Heart left ventricle (tissue), 13 donors: Measurements from ENCODE around the gene CERCAM.

Source experiments
- POLR2A ChIP-seq, 2 donors: fragments of 450-650 bp; IDR thresholded peaks; one replicate each; pipeline ENCODE4 v1.6.1; 2017; ENCODE audit warnings: antibody characterized with exemption in 2 of 2, mild to moderate bottlenecking in 2 of 2, moderate library complexity in 2 of 2
- TF ChIP-seq, protein P1 (sequence below), 12 donors: fragments of 200-600 bp; sonication (generic) in 4 of 12; IDR thresholded peaks; one replicate each; pipeline versions ENCODE4 v1.5.0 to v1.8.0; 2018 to 2022; ENCODE audit warnings: antibody characterized with exemption in 12 of 12, mild to moderate bottlenecking in 5 of 12
- donor health status: ischemic (EF 13 %, LVEDD 7.1; RV severe dilation, severe dysfunction).
- donor health status: DM: no; HTN: yes; CAD: no.
- donor health status: DM: no; HTN: no; CAD: no.
- donor health status: ischemic (EF 25% LVEDD 6.9; RV normal size, moderate dysfunction).
- donor health status: ischemic (EF 25% LVEDD 5.7; RV mildly dilated, moderate dysfunction).
- donor health status: ischemic (EF 35%, LVEDD 5.7; RV mildly dilated, moderate dysfunction).
- donor health status: nonischemic (EF 11% LVEDD 7.7; RV severe dilation, severe dysfunction).
- donor health status: DM: yes; HTN: yes; CAD: no.
- donor health status: PGD.
- donor health status: ischemic (EF 29% LVEDD 5.4; RV normal size, mild dysfunction).
- donor health status: nonischemic (EF 23%, LVEDD 6.1; RV moderate dilation, normal function).

- TF ChIP-seq, protein P1, sequence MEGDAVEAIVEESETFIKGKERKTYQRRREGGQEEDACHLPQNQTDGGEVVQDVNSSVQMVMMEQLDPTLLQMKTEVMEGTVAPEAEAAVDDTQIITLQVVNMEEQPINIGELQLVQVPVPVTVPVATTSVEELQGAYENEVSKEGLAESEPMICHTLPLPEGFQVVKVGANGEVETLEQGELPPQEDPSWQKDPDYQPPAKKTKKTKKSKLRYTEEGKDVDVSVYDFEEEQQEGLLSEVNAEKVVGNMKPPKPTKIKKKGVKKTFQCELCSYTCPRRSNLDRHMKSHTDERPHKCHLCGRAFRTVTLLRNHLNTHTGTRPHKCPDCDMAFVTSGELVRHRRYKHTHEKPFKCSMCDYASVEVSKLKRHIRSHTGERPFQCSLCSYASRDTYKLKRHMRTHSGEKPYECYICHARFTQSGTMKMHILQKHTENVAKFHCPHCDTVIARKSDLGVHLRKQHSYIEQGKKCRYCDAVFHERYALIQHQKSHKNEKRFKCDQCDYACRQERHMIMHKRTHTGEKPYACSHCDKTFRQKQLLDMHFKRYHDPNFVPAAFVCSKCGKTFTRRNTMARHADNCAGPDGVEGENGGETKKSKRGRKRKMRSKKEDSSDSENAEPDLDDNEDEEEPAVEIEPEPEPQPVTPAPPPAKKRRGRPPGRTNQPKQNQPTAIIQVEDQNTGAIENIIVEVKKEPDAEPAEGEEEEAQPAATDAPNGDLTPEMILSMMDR (IDR thresholded peaks at IDR 0.05): no peak
- TF ChIP-seq POLR2A (IDR thresholded peaks at IDR 0.05): no peak
These were observed 61.5 kb downstream of the CERCAM start for GRCh38 chr9:128482186-128482585.
